NCI-H345 treated with DMSO at 0.1 percent for 48 hours (cell line): ENCODE data around the gene TIFAB.
"Not testable (repeated sequence)": the region's sequence is repeated elsewhere in the genome, so short reads cannot be mapped to it uniquely, and the experiment has no call there.

Source experiments
- DNase-seq: peaks from one replicate; lab custom pipeline; 2025; ENCODE audit not compliant: unreplicated experiment; lab: John Stamatoyannopoulos, UW

The TIFAB gene

GRCh38 chr5:135452321-135453030 lies at the start of gene TIFAB:
Gene TIFAB (minus strand): TSS chr5:135452351. CDS start chr5:135449939, 2,412 bp downstream.
- no peak for DNase-seq

GRCh38 chr5:135498637-135498995 lies 46.5 kb upstream of the TIFAB start:
- peak; percentile 38 for DNase-seq

GRCh38 chr5:135497971-135498636 lies 46.0 kb upstream of the TIFAB start:
- no peak for DNase-seq

GRCh38 chr5:135495531-135495930 lies 43.4 kb upstream of the TIFAB start:
- DNase-seq: not testable (repeated sequence)

- no peak for DNase-seq
Measured at GRCh38 chr5:135494196-135494595, 42.0 kb upstream of the TIFAB start.

- no peak for DNase-seq
Measured at GRCh38 chr5:135493406-135494180, 41.4 kb upstream of the TIFAB start.

GRCh38 chr5:135492319-135492626 lies 40.1 kb upstream of the TIFAB start:
- no peak for DNase-seq

- DNase-seq: peak; percentile 93
Measured at GRCh38 chr5:135491552-135492318, 39.6 kb upstream of the TIFAB start.

- no peak for DNase-seq
Measured at GRCh38 chr5:135491038-135491551, 38.9 kb upstream of the TIFAB start.

GRCh38 chr5:135490245-135491037 lies 38.3 kb upstream of the TIFAB start:
- no peak for DNase-seq

GRCh38 chr5:135489466-135490244 lies 37.5 kb upstream of the TIFAB start:
- DNase-seq: peak; percentile 35

GRCh38 chr5:135488727-135489465 lies 36.7 kb upstream of the TIFAB start:
- peak; percentile 60 for DNase-seq

- no peak for DNase-seq
Measured at GRCh38 chr5:135487839-135488514, 35.8 kb upstream of the TIFAB start.

GRCh38 chr5:135487037-135487395 lies 34.9 kb upstream of the TIFAB start:
- no peak for DNase-seq

- no peak for DNase-seq
Measured at GRCh38 chr5:135486131-135487036, 34.2 kb upstream of the TIFAB start.

- no peak for DNase-seq
Measured at GRCh38 chr5:135484674-135485086, 32.5 kb upstream of the TIFAB start.

- DNase-seq: no peak
Measured at GRCh38 chr5:135483254-135483653, 31.1 kb upstream of the TIFAB start.
